ENCODE results near the gene ABCC2. TPM values are rescaled to one million over a fixed set of nuclear protein-coding genes. Genes with fewer than 3 reads are reported as not detected.
"Not testable (repeated sequence)": the region's sequence is repeated elsewhere in the genome, so short reads cannot be mapped to it uniquely, and the experiment has no call there.

Gene ABCC2
- total RNA-seq (1 to 10 TPM in 3 of 4 donors, under 1 TPM in 1; 0.41 to 3.9 (median 1.3) TPM), polyA plus RNA-seq (1 to 10 TPM in 1 of 3 donors, under 1 TPM in 1, not detected in 1; 0.86 to 1.8 TPM)

- TF ChIP-seq CTCF (IDR thresholded peaks at IDR 0.05) (no peak), POLR2AphosphoS5 (IDR thresholded peaks at IDR 0.05) (no peak), POLR2A (IDR thresholded peaks at IDR 0.05) (no peak), EP300 (IDR thresholded peaks at IDR 0.05) (no peak)
- WGBS, 2 donors: 68 to 75% methylated on average over 7 of the region's 7 CpGs
- no peaks in the 10 kb centered on the region for H3K9me3 ChIP-seq
- intact Hi-C loops (cut with DNase I): no loop called here
- H3K36me3 ChIP-seq: no peaks in the 10 kb centered on the region
- DNase-seq: no peak
- H3K4me3 ChIP-seq: no peak within 1 kb of the TSS
- H3K27ac ChIP-seq: peak within 1 kb of the TSS in 1 of 4 donors; percentile 59
- no peaks in the 10 kb centered on the region for H3K27me3 ChIP-seq
- H3K4me1 ChIP-seq: peaks cover 0 to 26% (median 20%) of the 10 kb centered on the region in 4 donors
Measured at GRCh38 chr10:99782447-99783286, at the start of gene ABCC2. ABCC2 (plus strand) TSS chr10:99782640; CDS start chr10:99782845, 205 bp downstream.

GRCh38 chr10:99733366-99733765 is 49.1 kb upstream of the ABCC2 start:
- TF ChIP-seq POLR2AphosphoS5 (IDR thresholded peaks at IDR 0.05): no peak
- TF ChIP-seq EP300 (IDR thresholded peaks at IDR 0.05): no peak
- no peak for TF ChIP-seq POLR2A (IDR thresholded peaks at IDR 0.05)
- no peak for TF ChIP-seq CTCF (IDR thresholded peaks at IDR 0.05)
- intact Hi-C loops (cut with DNase I): no loop called here

GRCh38 chr10:99734111-99734510 is 48.3 kb upstream of the ABCC2 start:
- H3K27ac ChIP-seq; H3K4me3 ChIP-seq; H3K27me3 ChIP-seq; H3K9me3 ChIP-seq; intact Hi-C loops (cut with DNase I); DNase-seq: not testable (repeated sequence)
- Histone ChIP-seq H3K4me1 (peaks cover 0 to 32% (median 22%) of the 10 kb centered on the region in 4 donors), H3K36me3 (peaks cover 0 to 32% (median 3%) of the 10 kb centered on the region in 4 donors)
- 96% methylated on average over 10 of the region's 10 CpGs for WGBS, 2 donors

More at GRCh38 chr10:99733366-99733765, 49.1 kb upstream of the ABCC2 start:
- no peak for DNase-seq
- Histone ChIP-seq H3K27me3 (no peaks in the 10 kb centered on the region), H3K27ac (no peak overlapping the region), H3K36me3 (peaks cover 0 to 32% (median 3%) of the 10 kb centered on the region in 4 donors), H3K4me3 (peak overlapping the region in 2 of 4 donors; percentile 74 to 78), H3K9me3 (no peaks in the 10 kb centered on the region), H3K4me1 (peaks cover 0 to 32% (median 22%) of the 10 kb centered on the region in 4 donors)
- 88 to 91% methylated on average over 8 of the region's 8 CpGs for WGBS, 2 donors

GRCh38 chr10:99740260-99740659 is 42.2 kb upstream of the ABCC2 start:
- Histone ChIP-seq H3K27me3 (no peaks in the 10 kb centered on the region), H3K27ac (no peak overlapping the region), H3K4me3 (no peak overlapping the region), H3K4me1 (peaks cover 0 to 20% (median 7%) of the 10 kb centered on the region in 4 donors), H3K36me3 (peaks cover 4 to 92% (median 31%) of the 10 kb centered on the region in 4 donors), H3K9me3 (peaks cover 0 to 12% (median 0%) of the 10 kb centered on the region in 4 donors)
- TF ChIP-seq POLR2A (IDR thresholded peaks at IDR 0.05): no peak
- no peak for TF ChIP-seq POLR2AphosphoS5 (IDR thresholded peaks at IDR 0.05)
- no peak for TF ChIP-seq CTCF (IDR thresholded peaks at IDR 0.05)
- no peak for TF ChIP-seq EP300 (IDR thresholded peaks at IDR 0.05)
- intact Hi-C loops (cut with DNase I): no loop called here
- 97 to 98% methylated on average over 2 of the region's 2 CpGs for WGBS, 2 donors
- no peak for DNase-seq

- intact Hi-C loops (cut with DNase I): no loop called here
- H3K4me1 ChIP-seq: peaks cover 0 to 20% (median 6%) of the 10 kb centered on the region in 4 donors
- 97 to 98% methylated on average over 3 of the region's 3 CpGs for WGBS, 2 donors
Measured at GRCh38 chr10:99740933-99741559, 41.4 kb upstream of the ABCC2 start.

More at GRCh38 chr10:99740933-99741559, 41.4 kb upstream of the ABCC2 start:
- H3K27me3 ChIP-seq: no peaks in the 10 kb centered on the region
- TF ChIP-seq POLR2AphosphoS5 (IDR thresholded peaks at IDR 0.05) (no peak), CTCF (IDR thresholded peaks at IDR 0.05) (no peak), EP300 (IDR thresholded peaks at IDR 0.05) (no peak)
- DNase-seq: no peak
- no peak overlapping the region for H3K4me3 ChIP-seq
- H3K27ac ChIP-seq: no peak overlapping the region
- peaks cover 0 to 12% (median 0%) of the 10 kb centered on the region in 4 donors for H3K9me3 ChIP-seq
- H3K36me3 ChIP-seq: peaks cover 4 to 97% (median 36%) of the 10 kb centered on the region in 4 donors
